ENCODE measurements around the gene PLEK.

Gene PLEK

GRCh38 chr2:68387408-68388350 lies 22.6 kb downstream of the PLEK start:
- in situ Hi-C loops (cut with HindIII; ENCODE audit: low pct_ligation_motif_present, low sequenced_read_pairs): no loop called here
- H3K36me3 ChIP-seq (replicated peaks): no peaks in the 10 kb centered on the region

GRCh38 chr2:68388358-68388757 lies 23.3 kb downstream of the PLEK start:
- TF ChIP-seq CTCF (IDR thresholded peaks at IDR 0.05; ENCODE audit: low read depth, low read length, missing control alignments): no peak
- no peak overlapping the region for H3K27ac ChIP-seq
- H3K36me3 ChIP-seq (replicated peaks): no peaks in the 10 kb centered on the region
- H3K27me3 ChIP-seq (replicated peaks): peaks cover 8% of the 10 kb centered on the region
- in situ Hi-C loops (cut with HindIII; ENCODE audit: low pct_ligation_motif_present, low sequenced_read_pairs): no loop called here
- H3K4me3 ChIP-seq (ENCODE audit: low read depth, low read length): no peak overlapping the region
- no peak for DNase-seq

More at GRCh38 chr2:68387408-68388350, 22.6 kb downstream of the PLEK start:
- Histone ChIP-seq H3K4me3 (ENCODE audit: low read depth, low read length) (no peak overlapping the region), H3K27ac (no peak overlapping the region), H3K27me3 (replicated peaks) (peaks cover 8% of the 10 kb centered on the region)
- DNase-seq: no peak
- no peak for TF ChIP-seq CTCF (IDR thresholded peaks at IDR 0.05; ENCODE audit: low read depth, low read length, missing control alignments)

GRCh38 chr2:68388772-68389171 lies 23.7 kb downstream of the PLEK start:
- TF ChIP-seq CTCF (IDR thresholded peaks at IDR 0.05; ENCODE audit: low read depth, low read length, missing control alignments): no peak
- no peak for DNase-seq
- H3K36me3 ChIP-seq (replicated peaks): no peaks in the 10 kb centered on the region
- in situ Hi-C loops (cut with HindIII; ENCODE audit: low pct_ligation_motif_present, low sequenced_read_pairs): no loop called here
- H3K27me3 ChIP-seq (replicated peaks): peaks cover 6% of the 10 kb centered on the region
- no peak overlapping the region for H3K27ac ChIP-seq
- no peak overlapping the region for H3K4me3 ChIP-seq (ENCODE audit: low read depth, low read length)

GRCh38 chr2:68390114-68390513 lies 25.0 kb downstream of the PLEK start:
- in situ Hi-C loops (cut with HindIII; ENCODE audit: low pct_ligation_motif_present, low sequenced_read_pairs): no loop called here
- DNase-seq: no peak
- no peaks in the 10 kb centered on the region for H3K36me3 ChIP-seq (replicated peaks)
- peaks cover 6% of the 10 kb centered on the region for H3K27me3 ChIP-seq (replicated peaks)
- H3K4me3 ChIP-seq (ENCODE audit: low read depth, low read length): no peak overlapping the region
- H3K27ac ChIP-seq: no peak overlapping the region
- TF ChIP-seq CTCF (IDR thresholded peaks at IDR 0.05; ENCODE audit: low read depth, low read length, missing control alignments): no peak

GRCh38 chr2:68390586-68390985 lies 25.5 kb downstream of the PLEK start:
- H3K4me3 ChIP-seq (ENCODE audit: low read depth, low read length): no peak overlapping the region
- H3K27ac ChIP-seq: no peak overlapping the region
- DNase-seq: no peak
- H3K36me3 ChIP-seq (replicated peaks): no peaks in the 10 kb centered on the region
- in situ Hi-C loops (cut with HindIII; ENCODE audit: low pct_ligation_motif_present, low sequenced_read_pairs): no loop called here
- TF ChIP-seq CTCF (IDR thresholded peaks at IDR 0.05; ENCODE audit: low read depth, low read length, missing control alignments): no peak
- peaks cover 6% of the 10 kb centered on the region for H3K27me3 ChIP-seq (replicated peaks)
